ENCODE measurements around the gene KCNJ4.
"Not testable (repeated sequence)": the region's sequence is repeated elsewhere in the genome, so short reads cannot be mapped to it uniquely, and the experiment has no call there.

Gene KCNJ4

DNA sequence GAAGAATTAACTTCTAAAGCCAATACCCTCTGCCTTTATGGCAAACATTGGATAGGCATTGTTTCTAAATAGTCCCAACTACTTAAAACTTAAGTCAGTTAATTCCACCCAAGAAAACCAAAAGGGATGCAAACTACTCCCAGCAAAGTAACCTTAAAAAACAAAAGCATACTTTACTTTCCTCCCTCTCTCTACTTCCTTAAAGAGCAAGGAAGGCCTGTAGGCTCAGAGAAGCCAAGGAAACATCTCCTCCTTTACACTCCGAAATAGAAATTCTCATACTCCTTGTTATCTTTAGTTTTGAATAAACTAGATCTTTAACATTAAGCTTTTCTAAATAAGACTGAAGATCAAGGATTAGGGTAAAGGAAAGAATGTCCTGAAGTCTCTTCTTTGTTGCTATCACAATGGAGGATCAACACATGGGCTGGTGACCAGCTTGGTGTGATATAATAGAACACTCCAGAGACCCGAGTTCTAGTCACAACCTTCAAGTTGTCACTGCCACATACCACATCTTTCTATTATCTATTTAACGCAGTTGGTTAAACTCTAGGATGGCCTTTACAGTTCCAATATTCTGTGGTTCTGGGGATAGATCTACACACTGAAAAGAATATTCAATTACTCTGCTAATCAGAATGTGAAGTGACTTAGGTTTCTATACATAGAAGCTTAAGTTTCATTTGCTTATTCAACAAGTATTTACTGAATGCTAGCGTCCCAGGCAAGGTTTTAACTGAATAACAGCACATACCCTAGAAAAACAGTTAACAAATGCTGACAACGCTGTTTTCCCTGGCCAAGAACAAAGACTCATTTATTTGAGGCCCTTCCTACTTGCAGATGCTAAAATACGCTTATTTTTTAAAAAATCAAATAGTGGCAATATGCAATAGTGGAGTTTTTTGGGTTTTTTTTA, 66.2 kb downstream of the KCNJ4 start:
- ATAC-seq; H3K27ac Mint-ChIP-seq; H3K9me3 Mint-ChIP-seq; DNase-seq; H3K27me3 Mint-ChIP-seq; H3K36me3 Mint-ChIP-seq (ENCODE audit: low read depth); H3K4me3 Mint-ChIP-seq: not testable (repeated sequence)
- peaks cover 34% of the 10 kb centered on the region for H3K4me1 Mint-ChIP-seq

- H3K4me3 Mint-ChIP-seq, result not testable (repeated sequence)
Observed at GRCh38 chr22:38386918-38387317, 68.1 kb downstream of the KCNJ4 start.

GRCh38 chr22:38383417-38383816, 71.6 kb downstream of the KCNJ4 start:
- no peaks in the 10 kb centered on the region for H3K27me3 Mint-ChIP-seq
- no peak overlapping the region for H3K4me3 Mint-ChIP-seq
- ATAC-seq (no peak), DNase-seq (no peak)
- H3K27ac Mint-ChIP-seq, result no peak overlapping the region
- peaks cover 2% of the 10 kb centered on the region for H3K36me3 Mint-ChIP-seq (ENCODE audit: low read depth)
- no peaks in the 10 kb centered on the region for H3K9me3 Mint-ChIP-seq
- H3K4me1 Mint-ChIP-seq, result peaks cover 7% of the 10 kb centered on the region

More at GRCh38 chr22:38386918-38387317, 68.1 kb downstream of the KCNJ4 start:
- H3K27me3 Mint-ChIP-seq; ATAC-seq; H3K36me3 Mint-ChIP-seq (ENCODE audit: low read depth); H3K27ac Mint-ChIP-seq; H3K9me3 Mint-ChIP-seq; DNase-seq: not testable (repeated sequence)
- peaks cover 22% of the 10 kb centered on the region for H3K4me1 Mint-ChIP-seq

DNA sequence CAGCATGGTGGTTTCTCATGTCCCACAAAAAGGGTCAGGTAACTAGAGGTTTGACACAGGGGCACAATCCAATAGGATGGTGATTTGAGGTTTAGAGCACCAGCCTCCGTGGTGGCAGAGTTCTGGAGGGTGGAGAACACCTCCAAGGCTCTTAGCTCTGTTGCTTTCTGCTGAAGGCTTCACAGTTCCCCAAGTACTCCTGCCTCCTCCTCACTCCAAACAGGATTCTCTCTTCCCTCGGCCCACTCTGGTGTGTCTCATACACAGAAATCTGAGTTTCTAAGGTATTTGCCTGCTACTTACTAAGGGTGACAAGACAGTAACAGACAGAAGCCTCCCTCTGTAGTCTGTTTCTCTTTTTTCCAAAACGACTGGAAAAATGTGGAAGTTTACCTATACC, 73.6 kb downstream of the KCNJ4 start:
- not testable (repeated sequence) for H3K36me3 Mint-ChIP-seq (ENCODE audit: low read depth); H3K4me3 Mint-ChIP-seq; DNase-seq; H3K4me1 Mint-ChIP-seq; H3K9me3 Mint-ChIP-seq; ATAC-seq; H3K27ac Mint-ChIP-seq; H3K27me3 Mint-ChIP-seq
